Measurements from ENCODE around the gene PTPRR. TPM values are rescaled to one million over a fixed set of nuclear protein-coding genes. Genes with fewer than 3 reads are reported as not detected.

PTPRR gene
- total and polyA plus RNA-seq, 10 donors = 0.41 to 2.7 (median 1.5) TPM

GRCh38 chr12:70842136-70842535 lies 78.4 kb downstream of the PTPRR start:
- Histone ChIP-seq H3K36me3 (no peaks in the 10 kb centered on the region), H3K27ac (no peak overlapping the region), H3K27me3 (replicated peaks in 1 of 7) (peaks cover 0 to 3% (median 0%) of the 10 kb centered on the region in 7 donors), H3K9me3 (no peaks in the 10 kb centered on the region), H3K4me1 (no peaks in the 10 kb centered on the region), H3K4me3 (no peak overlapping the region)
- 80 to 100% (median 94%) methylated on average over 1 of the region's 1 CpG for WGBS, 5 donors
- no peak for TF ChIP-seq CTCF (IDR thresholded peaks at IDR 0.05 in 8 of 11, conservative IDR thresholded peaks at IDR 0.05 in 3 of 11)
- no peak for TF ChIP-seq POLR2A (IDR thresholded peaks at IDR 0.05)
- no peak for TF ChIP-seq POLR2AphosphoS5 (IDR thresholded peaks at IDR 0.05)
- intact Hi-C loops (cut with DNase I; ENCODE audit: low total_unique reads) = no loop called here
- no peak for DNase-seq

- DNase-seq = no peak
- Histone ChIP-seq H3K4me3 (no peak overlapping the region), H3K36me3 (no peaks in the 10 kb centered on the region), H3K27me3 (replicated peaks in 1 of 7) (peaks cover 0 to 3% (median 0%) of the 10 kb centered on the region in 7 donors), H3K27ac (no peak overlapping the region), H3K9me3 (no peaks in the 10 kb centered on the region), H3K4me1 (no peaks in the 10 kb centered on the region)
- TF ChIP-seq POLR2A (IDR thresholded peaks at IDR 0.05) = no peak
- no peak for TF ChIP-seq CTCF (IDR thresholded peaks at IDR 0.05 in 8 of 11, conservative IDR thresholded peaks at IDR 0.05 in 3 of 11)
- no peak for TF ChIP-seq POLR2AphosphoS5 (IDR thresholded peaks at IDR 0.05)
- 75 to 83% (median 82%) methylated on average over 4 of the region's 4 CpGs for WGBS, 5 donors
- intact Hi-C loops (cut with DNase I; ENCODE audit: low total_unique reads) = no loop called here
Measured at GRCh38 chr12:70840656-70841350, 79.7 kb downstream of the PTPRR start.

GRCh38 chr12:70839544-70839943 lies 81.0 kb downstream of the PTPRR start:
- DNase-seq = no peak
- Histone ChIP-seq H3K27ac (no peak overlapping the region), H3K27me3 (replicated peaks in 1 of 7) (peaks cover 0 to 3% (median 0%) of the 10 kb centered on the region in 7 donors), H3K36me3 (no peaks in the 10 kb centered on the region), H3K9me3 (no peaks in the 10 kb centered on the region), H3K4me3 (no peak overlapping the region), H3K4me1 (no peaks in the 10 kb centered on the region)
- 70 to 86% (median 72%) methylated on average over 3 of the region's 3 CpGs for WGBS, 5 donors
- TF ChIP-seq POLR2AphosphoS5 (IDR thresholded peaks at IDR 0.05) (no peak), POLR2A (IDR thresholded peaks at IDR 0.05) (no peak), CTCF (IDR thresholded peaks at IDR 0.05 in 8 of 11, conservative IDR thresholded peaks at IDR 0.05 in 3 of 11) (no peak)
- intact Hi-C loops (cut with DNase I; ENCODE audit: low total_unique reads) = no loop called here

- Histone ChIP-seq H3K27ac (no peak overlapping the region), H3K27me3 (replicated peaks in 1 of 7) (peaks cover 0 to 3% (median 0%) of the 10 kb centered on the region in 7 donors), H3K4me3 (no peak overlapping the region), H3K4me1 (no peaks in the 10 kb centered on the region), H3K36me3 (no peaks in the 10 kb centered on the region), H3K9me3 (no peaks in the 10 kb centered on the region)
- WGBS, 5 donors = 47 to 69% (median 56%) methylated on average over 2 of the region's 2 CpGs
- intact Hi-C loops (cut with DNase I; ENCODE audit: low total_unique reads) = no loop called here
- no peak for DNase-seq
- no peak for TF ChIP-seq POLR2AphosphoS5 (IDR thresholded peaks at IDR 0.05)
- no peak for TF ChIP-seq POLR2A (IDR thresholded peaks at IDR 0.05)
- no peak for TF ChIP-seq CTCF (IDR thresholded peaks at IDR 0.05 in 8 of 11, conservative IDR thresholded peaks at IDR 0.05 in 3 of 11)
Measured at GRCh38 chr12:70838127-70838526, 82.4 kb downstream of the PTPRR start.
